NOMO-1 (cell line): ENCODE data around the gene ANXA4.

Experiments
- DNase-seq, 2 experiments: peaks; one replicate each; lab custom pipeline; 2025; ENCODE audit not compliant: unreplicated experiment in 2 of 2; lab: John Stamatoyannopoulos, UW

Gene ANXA4

GRCh38 chr2:69741575-69742321, at the start of gene ANXA4:
TSS of gene ANXA4 (plus strand) at chr2:69742134. CDS start at chr2:69781566, 39,432 bp downstream.
- DNase-seq, result peak; percentile 46 to 69

DNA sequence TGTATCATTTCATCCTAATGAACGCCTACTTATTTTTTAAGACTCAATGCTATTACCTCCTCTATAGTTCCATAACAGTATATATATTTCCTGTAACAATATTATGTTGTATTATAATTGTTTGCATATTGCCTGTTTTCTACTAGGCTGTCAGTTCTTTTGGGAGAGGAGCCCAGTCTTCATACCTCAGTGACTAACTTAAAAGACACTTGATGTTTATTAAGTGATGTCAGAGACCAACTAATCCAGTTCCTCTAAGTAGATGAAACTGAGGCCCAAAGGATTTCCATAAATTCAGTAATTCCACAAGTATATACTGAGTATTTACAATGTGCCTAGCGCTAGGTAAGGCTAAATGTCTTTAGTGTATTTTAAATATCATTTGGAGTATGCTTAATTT, 49.5 kb upstream of the ANXA4 start:
- no peak for DNase-seq

DNA sequence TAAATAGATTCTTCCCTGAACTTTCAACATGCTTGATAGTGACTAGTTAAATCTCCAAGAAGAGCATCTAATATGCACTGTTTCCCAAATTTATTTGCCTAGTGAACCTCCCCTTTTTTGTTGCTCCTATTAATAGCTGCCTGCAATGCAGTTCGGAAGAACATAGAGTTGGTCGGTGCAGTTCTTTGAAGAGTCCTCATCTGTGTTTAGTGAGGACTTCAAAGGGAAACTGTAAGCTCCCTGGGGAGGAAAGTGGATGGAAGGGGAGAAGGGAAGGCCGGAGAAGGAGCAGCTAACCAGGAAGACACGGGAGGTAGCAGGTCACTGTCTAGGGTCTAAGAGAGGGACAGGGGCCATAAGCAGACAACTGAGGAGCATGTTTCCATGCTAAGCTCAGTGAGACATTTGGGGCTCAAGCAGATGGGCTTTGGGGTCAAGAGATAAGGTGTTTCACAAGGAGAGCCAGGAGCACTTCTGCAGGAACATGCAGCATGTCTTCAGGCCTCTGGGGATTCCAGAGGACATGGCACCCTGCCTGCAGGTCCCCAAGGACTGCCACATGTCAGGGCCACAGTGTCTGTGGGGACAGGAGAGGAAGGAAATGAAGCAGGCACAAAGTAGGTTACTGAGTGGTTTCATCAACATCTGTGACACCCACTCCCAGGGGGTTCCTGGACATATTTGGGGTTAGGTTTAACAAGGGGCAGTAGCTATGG, 48.7 kb upstream of the ANXA4 start:
- DNase-seq, result peak in 1 of 2 experiments; percentile 24

DNA sequence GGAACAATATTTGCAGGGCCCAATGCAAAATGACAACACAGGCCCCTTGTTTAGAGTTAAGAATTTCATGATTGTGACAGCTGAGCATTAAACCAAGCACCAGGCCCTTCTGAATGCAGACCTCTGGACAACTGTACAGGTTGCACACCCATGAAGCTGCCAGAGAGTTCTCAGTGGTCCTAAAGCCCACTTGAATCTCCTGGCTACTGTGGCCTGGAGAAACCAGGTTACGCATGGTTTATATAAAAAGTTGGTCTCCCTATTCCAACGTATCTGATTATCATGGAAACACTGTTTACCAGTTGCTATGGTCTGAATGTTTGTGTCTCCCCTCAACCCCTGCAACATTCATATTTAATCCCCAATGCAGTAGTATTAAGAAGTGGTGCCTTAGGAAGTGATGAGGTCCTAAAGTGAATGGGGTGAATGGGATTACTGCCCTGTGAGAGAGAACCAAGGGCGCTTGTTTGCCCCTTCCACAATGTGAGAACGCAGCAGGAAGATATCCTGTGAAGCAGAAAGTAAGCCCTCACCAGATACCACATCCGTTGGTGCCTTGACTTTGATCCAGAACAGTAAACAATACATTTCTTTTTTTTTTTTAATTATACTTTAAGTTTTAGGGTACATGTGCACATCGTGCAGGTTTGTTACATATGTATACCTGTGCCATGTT, 48.0 kb upstream of the ANXA4 start:
- DNase-seq, result no peak

- peak in 1 of 2 experiments; percentile 52 for DNase-seq
Observed at GRCh38 chr2:69694894-69695849, 46.8 kb upstream of the ANXA4 start.

DNA sequence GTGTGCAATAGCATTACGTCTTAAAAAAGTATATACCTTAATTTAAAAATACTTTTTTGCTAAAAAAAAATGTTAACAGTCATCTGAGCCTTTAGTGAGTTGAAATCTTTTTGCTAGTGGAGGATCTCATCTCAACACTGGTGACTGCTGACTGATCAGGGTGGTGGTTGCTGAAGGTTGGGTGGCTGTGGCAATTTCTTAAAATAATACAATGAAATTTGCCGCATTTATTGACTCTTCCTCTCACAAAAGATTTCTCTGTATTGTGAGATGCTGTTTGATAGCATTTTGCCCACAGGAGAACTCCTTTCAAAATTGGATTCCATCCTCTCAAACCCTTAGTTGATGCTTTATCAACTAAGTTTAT, 46.1 kb upstream of the ANXA4 start:
- no peak for DNase-seq

DNA sequence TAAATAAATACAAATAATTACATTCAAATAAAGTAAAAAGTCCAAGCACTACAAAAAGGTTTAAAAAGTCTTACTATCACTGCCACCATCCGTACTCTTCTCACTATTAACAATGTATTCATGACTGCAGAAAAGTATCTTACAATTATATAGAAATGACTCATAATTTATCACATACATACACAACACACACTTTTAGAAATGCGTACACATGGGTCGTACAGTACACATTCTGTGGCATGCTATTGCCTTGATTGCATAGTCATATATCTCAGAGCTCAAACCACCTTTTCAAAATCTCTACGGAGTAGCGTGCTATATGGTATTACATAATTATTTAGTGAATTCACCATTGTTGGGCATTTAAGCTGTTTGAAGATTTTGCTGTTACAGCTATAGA, 41.6 kb upstream of the ANXA4 start:
- no peak for DNase-seq

DNA sequence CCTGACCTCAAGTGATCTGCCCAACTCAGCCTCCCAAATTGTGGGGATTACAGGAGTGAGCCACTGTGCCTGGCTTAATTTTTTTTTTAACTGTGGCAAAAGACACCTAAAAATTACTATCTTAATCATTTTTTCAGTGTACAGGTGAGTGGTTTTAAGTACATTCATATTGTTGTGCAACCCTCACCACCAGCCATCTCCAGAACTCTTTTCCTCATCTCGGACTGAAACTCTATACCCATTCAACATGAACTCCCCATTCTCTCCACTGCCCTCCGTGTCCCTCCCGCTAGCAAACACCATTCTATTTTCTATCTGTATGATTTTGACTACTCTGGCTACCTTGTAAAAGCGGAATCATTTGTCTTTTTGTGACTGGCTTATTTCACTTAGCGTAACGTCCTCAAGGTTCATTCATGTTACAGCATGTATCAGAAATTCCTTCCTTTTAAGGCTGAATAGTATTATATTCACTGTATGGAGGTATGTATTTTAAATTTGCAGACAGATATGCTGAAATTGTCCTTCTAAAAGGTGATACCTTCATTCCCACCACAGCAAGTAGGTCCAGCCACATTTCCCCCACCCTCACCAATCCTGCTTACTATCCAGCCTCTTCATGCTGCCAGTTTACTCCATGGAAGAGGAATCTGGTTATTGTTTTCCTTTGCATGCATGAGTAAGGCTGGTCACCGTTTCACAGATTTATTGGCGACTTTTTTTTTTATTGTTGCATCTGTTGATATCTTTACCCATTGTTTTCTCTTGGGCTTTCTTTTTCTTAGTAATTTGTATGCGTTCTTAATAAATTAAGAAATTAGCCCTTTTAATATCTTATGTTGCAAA, 40.6 kb upstream of the ANXA4 start:
- no peak for DNase-seq

- peak; percentile 80 to 97 for DNase-seq
Observed at GRCh38 chr2:69703189-69703588, 38.7 kb upstream of the ANXA4 start.

DNA sequence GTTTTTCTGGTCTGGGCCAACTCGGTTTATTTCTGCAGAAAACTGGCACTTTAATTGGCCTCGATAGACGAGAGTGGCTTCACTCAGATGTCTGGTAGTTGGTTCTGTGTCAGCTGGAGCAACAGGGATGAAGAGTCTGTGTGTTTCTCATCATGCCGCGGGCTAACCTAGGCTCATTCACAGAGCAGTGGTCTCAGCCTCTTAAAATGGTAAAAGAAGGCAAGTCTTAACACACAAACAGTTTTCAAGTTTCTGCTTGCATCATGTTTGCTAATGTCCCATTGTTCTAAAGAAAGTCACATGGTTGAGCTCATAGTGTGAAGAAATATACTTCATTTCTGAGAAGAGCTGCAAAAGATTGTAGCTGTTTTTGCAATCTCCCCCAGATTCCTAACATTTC, 37.5 kb upstream of the ANXA4 start:
- DNase-seq, result peak; percentile 89 to 99

GRCh38 chr2:69709290-69709689, 32.6 kb upstream of the ANXA4 start:
- DNase-seq, result no peak

GRCh38 chr2:69711971-69712370, 30.0 kb upstream of the ANXA4 start:
- no peak for DNase-seq

DNA sequence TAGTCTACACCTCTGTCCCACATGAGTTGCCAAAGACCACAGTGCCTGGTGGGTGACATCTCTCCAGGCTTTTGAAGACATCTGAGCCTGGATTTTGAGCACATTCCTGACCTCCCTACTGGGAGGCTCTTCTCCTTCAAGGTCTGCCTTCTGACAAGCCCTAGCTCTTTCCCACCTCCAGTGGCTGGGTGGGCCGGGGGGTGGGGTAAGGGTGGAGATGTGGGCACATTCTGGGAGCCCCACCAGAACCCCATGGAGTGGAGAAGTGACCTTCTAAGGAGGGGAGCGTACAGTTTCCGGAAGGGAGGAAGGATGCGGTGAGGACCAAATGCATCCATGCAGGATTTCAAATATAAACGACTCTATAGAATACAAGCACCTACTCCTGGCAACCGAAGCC, 27.9 kb upstream of the ANXA4 start:
- DNase-seq, result no peak

- peak; percentile 88 to 90 for DNase-seq
Observed at GRCh38 chr2:69714539-69715220, 27.3 kb upstream of the ANXA4 start.

GRCh38 chr2:69715964-69716363, 26.0 kb upstream of the ANXA4 start:
- DNase-seq, result no peak

DNA sequence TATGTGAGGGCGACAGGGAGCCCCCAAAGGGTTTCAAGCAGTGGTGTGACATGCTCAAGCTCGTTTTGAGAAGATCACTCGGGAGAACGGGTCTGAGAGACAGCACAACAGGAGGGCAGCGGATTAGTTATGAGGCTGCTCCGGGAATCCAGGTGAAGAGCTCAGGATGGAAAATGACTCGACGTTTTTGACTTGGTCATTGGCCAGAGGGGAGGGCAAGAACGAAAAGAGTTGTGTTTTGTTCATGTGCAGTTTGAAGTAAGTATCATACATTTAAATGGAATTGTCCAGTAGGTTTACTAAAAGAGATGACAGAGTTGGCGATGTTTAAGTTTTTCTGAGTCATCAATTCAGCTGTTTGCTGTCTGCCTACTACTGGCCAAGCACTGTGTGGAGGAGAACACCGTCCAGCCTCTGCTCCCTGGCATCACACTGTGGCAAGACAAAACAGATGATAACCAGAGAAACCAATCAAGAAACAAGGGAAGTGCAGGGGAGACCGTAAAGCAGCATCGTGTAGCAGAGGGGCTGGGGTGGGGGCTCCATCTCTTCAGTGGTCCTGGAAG, 25.3 kb upstream of the ANXA4 start:
- DNase-seq, result no peak

DNA sequence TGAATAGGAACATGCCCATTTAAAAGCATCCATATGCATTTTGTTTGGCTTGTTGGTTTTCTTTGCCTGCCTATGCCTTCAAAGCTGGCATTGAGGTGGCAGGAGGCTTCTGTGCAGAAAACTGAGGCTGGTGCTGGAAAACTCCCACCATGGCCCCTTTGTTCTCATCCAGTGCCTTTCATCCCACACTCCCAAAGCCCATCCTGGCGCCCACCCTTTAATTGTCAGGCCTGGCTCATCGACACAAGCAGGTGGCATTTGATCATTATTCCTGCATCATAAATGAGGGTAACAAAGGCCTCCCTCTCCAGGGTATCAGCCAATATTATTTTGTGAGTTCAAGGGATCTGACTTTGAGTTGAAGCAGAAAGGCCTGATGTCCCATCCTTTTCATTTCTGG, 24.7 kb upstream of the ANXA4 start:
- DNase-seq, result no peak

DNA sequence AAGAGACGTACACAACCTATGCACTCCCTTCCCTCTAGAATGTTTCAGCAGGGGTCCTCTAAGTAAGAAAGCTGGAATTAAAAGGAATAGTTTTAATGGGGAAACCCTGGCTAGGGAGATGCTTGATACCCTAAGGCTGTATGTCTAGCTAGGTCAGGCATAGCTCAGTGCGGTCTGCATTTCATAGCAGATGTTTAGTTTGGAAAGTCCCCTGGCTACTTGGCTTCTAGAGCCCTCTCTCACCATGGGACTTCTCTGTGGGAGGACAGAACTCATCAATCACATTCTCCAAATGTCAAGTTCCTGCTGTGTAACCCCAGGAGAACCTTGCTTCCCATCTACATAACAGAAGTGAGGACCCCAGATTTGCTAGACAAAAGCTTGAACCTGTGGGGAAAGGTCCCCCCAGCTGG, 24.1 kb upstream of the ANXA4 start:
- DNase-seq, result no peak
